Endothelial cell of umbilical vein (primary cell): ENCODE measurements around the gene NEDD1.

Experiments
- POLR2A ChIP-seq: IDR thresholded peaks from 2 replicates; pipeline ENCODE4 v1.6.1; 2012; ENCODE audit warnings: low read depth, mild to moderate bottlenecking, control low read depth, low read length
- TF ChIP-seq, protein P1 (sequence below), 2 donors: IDR thresholded peaks; 1 replicate in 1 of 2; 2 replicates in 1 of 2; pipeline ENCODE4 v1.5.1; 2011; ENCODE audit warnings: low read length in 2 of 2, mild to moderate bottlenecking in 2 of 2, moderate library complexity in 2 of 2, control low read depth in 1 of 2, inconsistent platforms in 1 of 2, low read depth in 1 of 2; ENCODE audit not compliant: insufficient read depth in 1 of 2; ENCODE audit errors: extremely low read depth in 1 of 2

DNA sequence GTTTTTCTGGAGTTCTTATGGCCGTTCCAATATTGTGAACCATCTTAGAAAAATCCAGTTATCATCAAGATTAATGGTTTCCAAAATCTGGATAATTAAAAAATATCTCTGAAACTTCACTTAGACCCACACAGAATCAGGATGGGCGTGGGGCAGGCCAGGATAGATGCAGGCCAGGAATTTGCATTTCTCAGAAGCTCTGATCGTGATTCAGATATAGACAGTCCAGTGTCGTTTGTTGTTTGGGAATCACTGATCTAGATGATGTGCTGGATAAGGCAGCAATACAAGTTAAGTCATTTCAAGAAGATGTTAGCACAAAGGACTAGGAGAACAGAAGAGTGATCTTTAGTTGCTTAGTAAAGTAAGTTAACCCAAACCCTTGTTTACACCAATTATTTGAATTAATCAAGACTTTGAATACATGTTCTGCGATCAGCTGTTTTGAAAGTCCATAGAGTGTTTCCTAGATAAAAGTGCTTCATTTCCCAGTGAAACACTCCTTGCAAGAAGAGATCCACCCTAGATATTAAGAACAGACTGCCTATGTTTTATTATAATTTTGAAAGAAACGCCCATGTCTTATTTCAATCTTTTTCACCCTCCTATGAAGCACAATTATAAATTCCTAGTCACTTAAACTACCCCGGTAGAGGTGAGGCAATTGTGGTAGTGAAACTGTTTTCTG, 90.9 kb downstream of the NEDD1 start:
- TF ChIP-seq, protein P1, sequence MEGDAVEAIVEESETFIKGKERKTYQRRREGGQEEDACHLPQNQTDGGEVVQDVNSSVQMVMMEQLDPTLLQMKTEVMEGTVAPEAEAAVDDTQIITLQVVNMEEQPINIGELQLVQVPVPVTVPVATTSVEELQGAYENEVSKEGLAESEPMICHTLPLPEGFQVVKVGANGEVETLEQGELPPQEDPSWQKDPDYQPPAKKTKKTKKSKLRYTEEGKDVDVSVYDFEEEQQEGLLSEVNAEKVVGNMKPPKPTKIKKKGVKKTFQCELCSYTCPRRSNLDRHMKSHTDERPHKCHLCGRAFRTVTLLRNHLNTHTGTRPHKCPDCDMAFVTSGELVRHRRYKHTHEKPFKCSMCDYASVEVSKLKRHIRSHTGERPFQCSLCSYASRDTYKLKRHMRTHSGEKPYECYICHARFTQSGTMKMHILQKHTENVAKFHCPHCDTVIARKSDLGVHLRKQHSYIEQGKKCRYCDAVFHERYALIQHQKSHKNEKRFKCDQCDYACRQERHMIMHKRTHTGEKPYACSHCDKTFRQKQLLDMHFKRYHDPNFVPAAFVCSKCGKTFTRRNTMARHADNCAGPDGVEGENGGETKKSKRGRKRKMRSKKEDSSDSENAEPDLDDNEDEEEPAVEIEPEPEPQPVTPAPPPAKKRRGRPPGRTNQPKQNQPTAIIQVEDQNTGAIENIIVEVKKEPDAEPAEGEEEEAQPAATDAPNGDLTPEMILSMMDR (IDR thresholded peaks at IDR 0.05; ENCODE audit: extremely low read depth in 1 of 2, insufficient read depth in 1 of 2, low read depth in 1 of 2, low read length in 2 of 2) = no peak
- no peak for TF ChIP-seq POLR2A
